Measurements from ENCODE around the gene TRIM67.

TRIM67 gene

GRCh38 chr1:231162297-231162969 is 575 bp downstream of the TRIM67 start (continued):
- no peak for TF ChIP-seq SCRT2 (tag by site-specific recombination; IDR thresholded peaks at IDR 0.05)
- TF ChIP-seq PRDM4 (tag by site-specific recombination; IDR thresholded peaks at IDR 0.05): no peak
- TF ChIP-seq ZSCAN30 (tag by site-specific recombination; IDR thresholded peaks at IDR 0.05): peak; percentile 96
- TF ChIP-seq ZBTB1 (tag by site-specific recombination; IDR thresholded peaks at IDR 0.05): no peak
- TF ChIP-seq HOXC10 (CRISPR knock-in tag; IDR thresholded peaks at IDR 0.05): no peak
- TF ChIP-seq ZNF121 (tag by site-specific recombination; IDR thresholded peaks at IDR 0.05): no peak
- no peak for TF ChIP-seq ZNF510 (tag by site-specific recombination; IDR thresholded peaks at IDR 0.05; ENCODE audit: insufficient replicate concordance)
- TF ChIP-seq ZNF664 (tag by site-specific recombination; IDR thresholded peaks at IDR 0.05): no peak
- TF ChIP-seq ZNF449 (tag by site-specific recombination; IDR thresholded peaks at IDR 0.05): peak; percentile 63
- no peak for TF ChIP-seq ZNF529 (tag by site-specific recombination; IDR thresholded peaks at IDR 0.05; ENCODE audit: insufficient replicate concordance)
- no peak for TF ChIP-seq ZNF624 (tag by site-specific recombination; IDR thresholded peaks at IDR 0.05)
- peak; percentile 77 for TF ChIP-seq CTCF (tag by site-specific recombination; IDR thresholded peaks at IDR 0.05)
- no peak for TF ChIP-seq ZNF112 (tag by site-specific recombination; IDR thresholded peaks at IDR 0.05)
- TF ChIP-seq SETDB1 (IDR thresholded peaks at IDR 0.05; ENCODE audit: insufficient read length, low read length): no peak
- TF ChIP-seq ZNF488 (tag by site-specific recombination; IDR thresholded peaks at IDR 0.05): no peak
- TF ChIP-seq ZFHX2 (tag by site-specific recombination; conservative IDR thresholded peaks at IDR 0.05): peak; percentile 25; the same call in 1 of the 2 replicates
- TF ChIP-seq ZNF335 (tag by site-specific recombination; conservative IDR thresholded peaks at IDR 0.05): peak; percentile 99
- 0 out of 2 replicates have a peak, but pooled peaks have one; percentile 11 for TF ChIP-seq ZNF10 (tag by site-specific recombination; IDR thresholded peaks at IDR 0.05)
- TF ChIP-seq HOXD13 (CRISPR knock-in tag; IDR thresholded peaks at IDR 0.05; ENCODE audit: borderline replicate concordance): no peak
- peak; percentile 91 for TF ChIP-seq ZBTB17 (tag by site-specific recombination; IDR thresholded peaks at IDR 0.05)
- peak; percentile 100 for TF ChIP-seq REST (tag by site-specific recombination; IDR thresholded peaks at IDR 0.05)
- peak; percentile 72 for TF ChIP-seq KLF9 (tag by site-specific recombination; IDR thresholded peaks at IDR 0.05; ENCODE audit: low read depth)
- no peak for TF ChIP-seq WT1 (tag by site-specific recombination; IDR thresholded peaks at IDR 0.05)
- TF ChIP-seq ZNF623 (tag by site-specific recombination; IDR thresholded peaks at IDR 0.05): no peak
- no peak for TF ChIP-seq ZNF248 (tag by site-specific recombination; IDR thresholded peaks at IDR 0.05)
- TF ChIP-seq ZNF354C (tag by site-specific recombination; IDR thresholded peaks at IDR 0.05; ENCODE audit: borderline replicate concordance, low read depth): no peak
- TF ChIP-seq OSR2 (tag by site-specific recombination; IDR thresholded peaks at IDR 0.05): no peak
- TF ChIP-seq ZNF473 (tag by site-specific recombination; IDR thresholded peaks at IDR 0.05): no peak
- no peak for TF ChIP-seq ZNF645 (tag by site-specific recombination; IDR thresholded peaks at IDR 0.05)
